GM12878 (cell line): Measurements from ENCODE around the gene UBTF. TPM values are rescaled to one million over a fixed set of nuclear protein-coding genes. Genes with fewer than 3 reads are reported as not detected.

Experiments
- ATAC-seq: fragments of 200-7000 bp; cut with Tn5 transposase; 3 replicates; pipeline ENCODE4 v1.9.1; 2020; ENCODE audit warnings: mild to moderate bottlenecking, moderate library complexity
- BruUV-seq: library from RNA; stranded (reverse); fragments of 400-500 nt; replicated peaks from 2 replicates; lab custom pipeline; 2021; lab: Mats Ljungman, UMichigan
- CTCF ChIA-PET: fragments of 300-600 bp; sonication (Branson Sonifier 250); formaldehyde crosslinking; extraction: SDS; loops from one replicate; lab custom pipeline; 2021; ENCODE audit warnings: inconsistent platforms; lab: Yijun Ruan, JAX
- POLR2A ChIA-PET: fragments of 350-600 bp; formaldehyde crosslinking; extraction: SDS; loops from one replicate; lab custom pipeline; 2021; ENCODE audit warnings: inconsistent platforms; lab: Charles Lee
- RAD21 ChIA-PET: fragments of 300-600 bp; sonication (Branson Sonifier 250); formaldehyde crosslinking; loops from one replicate; lab custom pipeline; 2023; ENCODE audit warnings: antibody characterized with exemption; ENCODE audit not compliant: unreplicated experiment; lab: Charles Lee
- SMC1A ChIA-PET: fragments of 300-600 bp; sonication (Branson Sonifier 250); formaldehyde crosslinking; loops from one replicate; lab custom pipeline; 2023; ENCODE audit not compliant: unreplicated experiment, uncharacterized antibody; lab: Charles Lee
- DNase-seq: peaks from one replicate; pipeline ENCODE4 v3.0.0-alpha.2; 2011; ENCODE audit warnings: low read depth, low spot score
- FAIRE-seq: peaks from 3 replicates; lab custom pipeline; 2011; peaks lifted over from hg19 to GRCh38; lab: Jason Lieb, UNC
- H2AFZ ChIP-seq: 2 replicates; pipeline ENCODE4 v1.6.0; 2011; ENCODE audit warnings: low read depth, low read length, control low read depth; ENCODE audit not compliant: control insufficient read depth
- H3K27ac ChIP-seq: 2 replicates; pipeline ENCODE4 v1.5.1; 2011; ENCODE audit warnings: control low read depth; ENCODE audit not compliant: control insufficient read depth, insufficient read depth
- H3K27me3 ChIP-seq, 2 experiments: replicated peaks in 1 of 2; 2 replicates each; pipeline versions ENCODE4 v1.6.0 to v1.6.1; 2011; ENCODE audit warnings: low read length in 1 of 2; ENCODE audit not compliant: control insufficient read depth in 2 of 2, insufficient read depth in 2 of 2
- H3K36me3 ChIP-seq, 2 experiments: 2 replicates each; pipeline ENCODE4 v1.5.1; 2011; ENCODE audit warnings: low read length in 1 of 2; ENCODE audit not compliant: control insufficient read depth in 2 of 2, insufficient read depth in 2 of 2
- H3K4me1 ChIP-seq: 2 replicates; pipeline ENCODE4 v1.6.1; 2011; ENCODE audit warnings: mild to moderate bottlenecking, low read length, moderate library complexity, mixed read lengths; ENCODE audit not compliant: control insufficient read depth, insufficient read depth
- H3K4me2 ChIP-seq: 2 replicates; pipeline ENCODE4 v1.6.0; 2011; ENCODE audit warnings: control low read depth; ENCODE audit not compliant: control insufficient read depth, insufficient read depth
- H3K4me3 ChIP-seq: fragments of 200-600 bp; sonication (generic); 2 replicates; pipeline ENCODE4 v1.5.1; 2016
- H3K79me2 ChIP-seq: 2 replicates; pipeline ENCODE4 v1.6.0; 2011; ENCODE audit warnings: low read length; ENCODE audit not compliant: control insufficient read depth, insufficient read depth
- H3K9ac ChIP-seq: 2 replicates; pipeline ENCODE4 v1.8.0; 2011; ENCODE audit warnings: low read length, control low read depth, mixed read lengths; ENCODE audit not compliant: control insufficient read depth, insufficient read depth
- H3K9me3 ChIP-seq: replicated peaks from 3 replicates; pipeline ENCODE4 v1.5.1; 2011; ENCODE audit warnings: mild to moderate bottlenecking, low read length; ENCODE audit not compliant: control insufficient read depth, insufficient read depth
- H4K20me1 ChIP-seq: 2 replicates; pipeline ENCODE4 v1.6.0; 2011; ENCODE audit not compliant: control insufficient read depth, insufficient read depth
- MYC ChIP-seq: IDR thresholded peaks from 2 replicates; pipeline ENCODE4 v1.6.1; 2011; ENCODE audit warnings: mild to moderate bottlenecking, low read length, moderate library complexity, inconsistent platforms; ENCODE audit not compliant: insufficient read depth, insufficient replicate concordance, insufficient read length, severe bottlenecking
- POLR2A ChIP-seq: IDR thresholded peaks from 2 replicates; pipeline ENCODE4 v1.6.1; 2011; ENCODE audit warnings: low read depth, mild to moderate bottlenecking, low read length
- WGBS: methylation state at CpG from one replicate; pipeline ENCODE4 v1.1.6; 2016; ENCODE audit warnings: low lambda C conversion rate; ENCODE audit not compliant: insufficient replicate concordance, insufficient coverage; ENCODE audit errors: missing lambda C conversion rate; 5-methylcytosine and 5-hydroxymethylcytosine counted together
- in situ Hi-C: fragments of 300-500 bp; cut with MboI; formaldehyde crosslinking; loops from 9 replicates; pipeline ENCODE4 v1.14.3; 2018; ENCODE audit warnings: mixed read lengths
- intact Hi-C: fragments of 100-400 bp; cut with micrococcal nuclease; formaldehyde crosslinking; loops from one replicate; pipeline ENCODE4 v1.14.2; 2022; ENCODE audit not compliant: unreplicated experiment
- polyA plus RNA-seq, 11 experiments: library from polyadenylated mRNA; depleted of rRNA in 4 of 11; unstranded in 6 of 11; stranded (reverse) in 5 of 11; fragments of >200 nt; fragmentation: Nextera tagmentation in 4 of 11; fragmentation: Illumina TruSeq in 1 of 11; extraction: Ambion mirVana in 4 of 11; extraction: Trizol in 1 of 11; gene quantifications; 1 replicate in 1 of 11; 2 replicates in 10 of 11; pipeline versions ENCODE4 v1.2.1 to v1.2.3, GENCODE V29; 2011 to 2016; ENCODE audit warnings: inconsistent platforms in 2 of 11, missing spikeins in 2 of 11, low read depth in 1 of 11
- total RNA-seq, 4 experiments: library from RNA; depleted of rRNA in 3 of 4; stranded (reverse); fragments of >200 nt in 3 of 4; fragmentation: Illumina TruSeq in 1 of 4; extraction: Trizol in 1 of 4; gene quantifications; 2 replicates each; pipeline versions ENCODE4 v1.2.1 to v1.2.3, GENCODE V29; 2013 to 2021
- TF ChIP-seq, protein P1 (sequence below): IDR thresholded peaks from 2 replicates; pipeline ENCODE4 v1.6.1; 2012; ENCODE audit warnings: mild to moderate bottlenecking, low read depth, low read length

UBTF gene
- total and polyA plus RNA-seq, 10 of the 15 experiments (the other 5 are each of a cell fraction or from before 2014, with no cell fraction given): 2.2 to 124 (median 79.6) TPM

DNA sequence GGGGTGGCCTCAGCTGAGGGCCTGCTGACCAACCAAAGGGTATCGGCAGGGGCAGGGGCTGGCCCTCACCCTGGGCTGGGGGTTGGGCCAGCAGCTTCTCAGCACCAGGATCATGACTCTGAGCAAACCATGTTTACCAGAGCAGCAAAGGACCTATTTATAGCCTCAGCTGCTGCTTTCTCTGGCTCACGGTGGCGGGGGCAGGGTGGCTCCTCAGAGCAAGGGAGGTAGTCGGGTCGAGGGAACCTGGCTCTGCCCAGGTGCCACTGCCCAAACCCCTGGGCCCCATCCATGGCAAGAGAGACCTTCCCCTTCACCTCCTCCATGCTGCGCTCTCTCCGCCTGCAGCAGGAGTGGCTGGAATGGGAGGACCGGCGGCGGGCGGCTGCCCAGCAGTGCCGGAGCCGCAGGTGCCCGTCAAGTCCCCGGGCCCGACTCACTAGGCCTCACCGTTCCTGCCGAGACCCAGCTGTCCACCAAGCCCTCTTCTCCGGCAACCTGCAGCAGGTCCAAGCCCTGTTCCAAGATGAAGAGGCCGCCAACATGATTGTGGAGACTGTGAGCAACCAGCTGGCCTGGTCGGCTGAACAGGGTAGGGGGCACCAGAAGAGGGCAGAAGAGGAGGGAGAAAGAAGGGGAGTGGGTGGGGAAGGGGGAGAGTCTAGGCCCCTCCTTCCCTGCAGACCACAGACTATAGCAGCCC, 48.8 kb downstream of the UBTF start, which contains the start of gene ASB16:
Gene ASB16, plus strand, starts transcription at position 206 of the 703 bp plus-strand sequence. Its CDS starts 86 bp downstream, at position 292.
- H3K4me2 ChIP-seq: no peak within 1 kb of the TSS
- ATAC-seq (no peak), DNase-seq (no peak), FAIRE-seq (no peak)
- no peaks in the 10 kb centered on the region for H3K27me3 ChIP-seq
- 0 out of 2 replicates have a peak, but pooled peaks have one; percentile 18 for TF ChIP-seq POLR2A
- TF ChIP-seq, protein P1, sequence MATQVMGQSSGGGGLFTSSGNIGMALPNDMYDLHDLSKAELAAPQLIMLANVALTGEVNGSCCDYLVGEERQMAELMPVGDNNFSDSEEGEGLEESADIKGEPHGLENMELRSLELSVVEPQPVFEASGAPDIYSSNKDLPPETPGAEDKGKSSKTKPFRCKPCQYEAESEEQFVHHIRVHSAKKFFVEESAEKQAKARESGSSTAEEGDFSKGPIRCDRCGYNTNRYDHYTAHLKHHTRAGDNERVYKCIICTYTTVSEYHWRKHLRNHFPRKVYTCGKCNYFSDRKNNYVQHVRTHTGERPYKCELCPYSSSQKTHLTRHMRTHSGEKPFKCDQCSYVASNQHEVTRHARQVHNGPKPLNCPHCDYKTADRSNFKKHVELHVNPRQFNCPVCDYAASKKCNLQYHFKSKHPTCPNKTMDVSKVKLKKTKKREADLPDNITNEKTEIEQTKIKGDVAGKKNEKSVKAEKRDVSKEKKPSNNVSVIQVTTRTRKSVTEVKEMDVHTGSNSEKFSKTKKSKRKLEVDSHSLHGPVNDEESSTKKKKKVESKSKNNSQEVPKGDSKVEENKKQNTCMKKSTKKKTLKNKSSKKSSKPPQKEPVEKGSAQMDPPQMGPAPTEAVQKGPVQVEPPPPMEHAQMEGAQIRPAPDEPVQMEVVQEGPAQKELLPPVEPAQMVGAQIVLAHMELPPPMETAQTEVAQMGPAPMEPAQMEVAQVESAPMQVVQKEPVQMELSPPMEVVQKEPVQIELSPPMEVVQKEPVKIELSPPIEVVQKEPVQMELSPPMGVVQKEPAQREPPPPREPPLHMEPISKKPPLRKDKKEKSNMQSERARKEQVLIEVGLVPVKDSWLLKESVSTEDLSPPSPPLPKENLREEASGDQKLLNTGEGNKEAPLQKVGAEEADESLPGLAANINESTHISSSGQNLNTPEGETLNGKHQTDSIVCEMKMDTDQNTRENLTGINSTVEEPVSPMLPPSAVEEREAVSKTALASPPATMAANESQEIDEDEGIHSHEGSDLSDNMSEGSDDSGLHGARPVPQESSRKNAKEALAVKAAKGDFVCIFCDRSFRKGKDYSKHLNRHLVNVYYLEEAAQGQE: no peak
- no peak for TF ChIP-seq MYC
- H3K79me2 ChIP-seq: no peaks in the 10 kb centered on the region
- CTCF ChIA-PET: interaction anchor here (0.7 to 5.2 kb wide), 5 partner anchors 20 to 226 kb away, joined by 3 to 56 read pairs (median 3); partner anchors contain the start of gene PPY
- H3K27ac ChIP-seq: no peak within 1 kb of the TSS
- no TSS peak for BruUV-seq
- SMC1A ChIA-PET: interaction anchor here (0.8 kb wide), 1 partner anchor 19 kb away, joined by 3 read pairs; no protein-coding TSS in a partner anchor
- in situ Hi-C loops: no loop called here
- intact Hi-C loops: no loop called here
- H3K9ac ChIP-seq: no peak within 1 kb of the TSS
- H3K36me3 ChIP-seq: peaks cover 0 to 4% of the 10 kb centered on the region in 2 experiments; a peak in 1 of 4 replicates
- H2AFZ ChIP-seq: no peak within 1 kb of the TSS
- RAD21 ChIA-PET: interaction anchor here (1.3 kb wide), 1 partner anchor 226 kb away, joined by 4 read pairs; no protein-coding TSS in a partner anchor
- no peaks in the 10 kb centered on the region for H3K9me3 ChIP-seq
- H3K4me1 ChIP-seq: peaks cover 5% of the 10 kb centered on the region
- 45% methylated on average over 20 of the region's 21 CpGs for WGBS
- no peak within 1 kb of the TSS for H3K4me3 ChIP-seq
- H4K20me1 ChIP-seq: no peaks in the 10 kb centered on the region
- POLR2A ChIA-PET: no interaction called here
